ENCODE data around the gene FTCDNL1.

FTCDNL1 gene

GRCh38 chr2:199777916-199778315 lies 73.1 kb downstream of the FTCDNL1 start:
- H3K14ac ChIP-seq (ENCODE audit: low read length): no peak overlapping the region
- H3K27ac ChIP-seq (ENCODE audit: low read depth, low read length): no peak overlapping the region
- no peak overlapping the region for H3K18ac ChIP-seq (ENCODE audit: low read length)
- H3K79me1 ChIP-seq (ENCODE audit: low read length): no peaks in the 10 kb centered on the region
- H2BK120ac ChIP-seq (ENCODE audit: insufficient read depth, low read length, poor library complexity): no peak overlapping the region
- no peak overlapping the region for H3K23ac ChIP-seq (ENCODE audit: low read length)
- no peak overlapping the region for H2AFZ ChIP-seq (ENCODE audit: insufficient read depth, low read length, poor library complexity)
- H4K12ac ChIP-seq (ENCODE audit: low read depth, low read length): no peak overlapping the region
- H3K36me3 ChIP-seq (ENCODE audit: control insufficient read depth in 1 of 2, insufficient read depth in 2 of 2, low read length in 2 of 2): no peaks in the 10 kb centered on the region
- no peak overlapping the region for H4K91ac ChIP-seq (ENCODE audit: low read depth, low read length)
- H2AK5ac ChIP-seq (ENCODE audit: low read length): no peak overlapping the region
- no peak overlapping the region for H4K8ac ChIP-seq (ENCODE audit: low read depth, low read length)
- DNase-seq: no peak
- peaks cover 7% of the 10 kb centered on the region for H3K9me3 ChIP-seq (ENCODE audit: insufficient read depth, low read depth, low read length)
- no peaks in the 10 kb centered on the region for H3K27me3 ChIP-seq (ENCODE audit: insufficient read depth, low read length)
- no peaks in the 10 kb centered on the region for H3K4me1 ChIP-seq (ENCODE audit: control insufficient read depth in 1 of 2, insufficient read depth in 2 of 2, low read length in 2 of 2)
- H2BK12ac ChIP-seq (ENCODE audit: low read length): no peak overlapping the region
- no peak overlapping the region for H3K4me2 ChIP-seq (ENCODE audit: low read length)
- no peak overlapping the region for H2BK5ac ChIP-seq (ENCODE audit: low read depth, low read length, poor library complexity)
- WGBS (ENCODE audit: extremely low coverage, insufficient coverage, insufficient read length): no CpG with 5 or more reads among the region's 2 CpGs
- no peak overlapping the region for H3K4me3 ChIP-seq (ENCODE audit: low read depth, low read length)
- H3K79me2 ChIP-seq (ENCODE audit: control insufficient read depth, insufficient read depth, low read length, poor library complexity): no peaks in the 10 kb centered on the region
- no peak overlapping the region for H3K9ac ChIP-seq (ENCODE audit: low read length)
- H3K4ac ChIP-seq (ENCODE audit: low read depth, low read length): no peak overlapping the region

GRCh38 chr2:199777315-199777714 lies 73.7 kb downstream of the FTCDNL1 start:
- H2BK120ac ChIP-seq (ENCODE audit: insufficient read depth, low read length, poor library complexity): no peak overlapping the region
- H4K91ac ChIP-seq (ENCODE audit: low read depth, low read length): no peak overlapping the region
- no peak overlapping the region for H2BK12ac ChIP-seq (ENCODE audit: low read length)
- H2AFZ ChIP-seq (ENCODE audit: insufficient read depth, low read length, poor library complexity): no peak overlapping the region
- no peak for DNase-seq
- no peak overlapping the region for H2BK5ac ChIP-seq (ENCODE audit: low read depth, low read length, poor library complexity)
- H3K36me3 ChIP-seq (ENCODE audit: control insufficient read depth in 1 of 2, insufficient read depth in 2 of 2, low read length in 2 of 2): no peaks in the 10 kb centered on the region
- H3K4me1 ChIP-seq (ENCODE audit: control insufficient read depth in 1 of 2, insufficient read depth in 2 of 2, low read length in 2 of 2): no peaks in the 10 kb centered on the region
- no peak overlapping the region for H3K27ac ChIP-seq (ENCODE audit: low read depth, low read length)
- no peak overlapping the region for H3K9ac ChIP-seq (ENCODE audit: low read length)
- H3K9me3 ChIP-seq (ENCODE audit: insufficient read depth, low read depth, low read length): peaks cover 7% of the 10 kb centered on the region
- no peak overlapping the region for H3K4ac ChIP-seq (ENCODE audit: low read depth, low read length)
- no peak overlapping the region for H3K4me2 ChIP-seq (ENCODE audit: low read length)
- no peaks in the 10 kb centered on the region for H3K79me1 ChIP-seq (ENCODE audit: low read length)
- H4K12ac ChIP-seq (ENCODE audit: low read depth, low read length): no peak overlapping the region
- H3K14ac ChIP-seq (ENCODE audit: low read length): no peak overlapping the region
- H3K23ac ChIP-seq (ENCODE audit: low read length): no peak overlapping the region
- H4K8ac ChIP-seq (ENCODE audit: low read depth, low read length): no peak overlapping the region
- WGBS (ENCODE audit: extremely low coverage, insufficient coverage, insufficient read length): no CpG with 5 or more reads among the region's 1 CpG
- no peak overlapping the region for H2AK5ac ChIP-seq (ENCODE audit: low read length)
- H3K27me3 ChIP-seq (ENCODE audit: insufficient read depth, low read length): no peaks in the 10 kb centered on the region
- H3K79me2 ChIP-seq (ENCODE audit: control insufficient read depth, insufficient read depth, low read length, poor library complexity): no peaks in the 10 kb centered on the region
- no peak overlapping the region for H3K4me3 ChIP-seq (ENCODE audit: low read depth, low read length)
- no peak overlapping the region for H3K18ac ChIP-seq (ENCODE audit: low read length)

- DNase-seq: peak in 1 of 2 donors; percentile 3
- Histone ChIP-seq H3K23ac (ENCODE audit: low read length) (no peak overlapping the region), H2BK5ac (ENCODE audit: low read depth, low read length, poor library complexity) (no peak overlapping the region), H4K91ac (ENCODE audit: low read depth, low read length) (no peak overlapping the region), H3K9ac (ENCODE audit: low read length) (no peak overlapping the region), H3K4ac (ENCODE audit: low read depth, low read length) (no peak overlapping the region), H4K12ac (ENCODE audit: low read depth, low read length) (no peak overlapping the region), H3K27me3 (ENCODE audit: insufficient read depth, low read length) (no peaks in the 10 kb centered on the region), H3K4me1 (ENCODE audit: control insufficient read depth in 1 of 2, insufficient read depth in 2 of 2, low read length in 2 of 2) (no peaks in the 10 kb centered on the region), H3K27ac (ENCODE audit: low read depth, low read length) (no peak overlapping the region), H2AFZ (ENCODE audit: insufficient read depth, low read length, poor library complexity) (no peak overlapping the region), H3K4me3 (ENCODE audit: low read depth, low read length) (no peak overlapping the region), H3K14ac (ENCODE audit: low read length) (no peak overlapping the region), H2AK5ac (ENCODE audit: low read length) (no peak overlapping the region), H2BK12ac (ENCODE audit: low read length) (no peak overlapping the region), H3K79me2 (ENCODE audit: control insufficient read depth, insufficient read depth, low read length, poor library complexity) (no peaks in the 10 kb centered on the region), H2BK120ac (ENCODE audit: insufficient read depth, low read length, poor library complexity) (no peak overlapping the region), H3K18ac (ENCODE audit: low read length) (no peak overlapping the region), H3K4me2 (ENCODE audit: low read length) (no peak overlapping the region), H3K9me3 (ENCODE audit: insufficient read depth, low read depth, low read length) (peaks cover 2% of the 10 kb centered on the region), H3K36me3 (ENCODE audit: control insufficient read depth in 1 of 2, insufficient read depth in 2 of 2, low read length in 2 of 2) (no peaks in the 10 kb centered on the region), H3K79me1 (ENCODE audit: low read length) (no peaks in the 10 kb centered on the region), H4K8ac (ENCODE audit: low read depth, low read length) (no peak overlapping the region)
- WGBS (ENCODE audit: extremely low coverage, insufficient coverage, insufficient read length): no CpG with 5 or more reads among the region's 3 CpGs
Measured at GRCh38 chr2:199775267-199775666, 75.7 kb downstream of the FTCDNL1 start.

- Histone ChIP-seq H3K4ac (ENCODE audit: low read depth, low read length) (no peak overlapping the region), H3K79me1 (ENCODE audit: low read length) (no peaks in the 10 kb centered on the region), H3K36me3 (ENCODE audit: control insufficient read depth in 1 of 2, insufficient read depth in 2 of 2, low read length in 2 of 2) (no peaks in the 10 kb centered on the region), H3K4me1 (ENCODE audit: control insufficient read depth in 1 of 2, insufficient read depth in 2 of 2, low read length in 2 of 2) (no peaks in the 10 kb centered on the region), H3K14ac (ENCODE audit: low read length) (no peak overlapping the region), H2BK120ac (ENCODE audit: insufficient read depth, low read length, poor library complexity) (no peak overlapping the region), H4K8ac (ENCODE audit: low read depth, low read length) (no peak overlapping the region), H3K27ac (ENCODE audit: low read depth, low read length) (no peak overlapping the region), H4K12ac (ENCODE audit: low read depth, low read length) (no peak overlapping the region), H3K9ac (ENCODE audit: low read length) (no peak overlapping the region), H3K9me3 (ENCODE audit: insufficient read depth, low read depth, low read length) (no peaks in the 10 kb centered on the region), H2BK12ac (ENCODE audit: low read length) (no peak overlapping the region), H3K23ac (ENCODE audit: low read length) (no peak overlapping the region), H2AK5ac (ENCODE audit: low read length) (no peak overlapping the region), H3K79me2 (ENCODE audit: control insufficient read depth, insufficient read depth, low read length, poor library complexity) (no peaks in the 10 kb centered on the region), H3K4me3 (ENCODE audit: low read depth, low read length) (no peak overlapping the region), H2AFZ (ENCODE audit: insufficient read depth, low read length, poor library complexity) (no peak overlapping the region), H4K91ac (ENCODE audit: low read depth, low read length) (no peak overlapping the region), H2BK5ac (ENCODE audit: low read depth, low read length, poor library complexity) (no peak overlapping the region), H3K4me2 (ENCODE audit: low read length) (no peak overlapping the region), H3K27me3 (ENCODE audit: insufficient read depth, low read length) (no peaks in the 10 kb centered on the region), H3K18ac (ENCODE audit: low read length) (no peak overlapping the region)
- DNase-seq: peak in 1 of 2 donors; percentile 50
- WGBS (ENCODE audit: extremely low coverage, insufficient coverage, insufficient read length): no CpG with 5 or more reads among the region's 12 CpGs
Measured at GRCh38 chr2:199772035-199772976, 78.7 kb downstream of the FTCDNL1 start.

All from trophoblast cell (in vitro differentiated cells and primary cell).